ENCODE measurements around the gene FBXO27.

DNA sequence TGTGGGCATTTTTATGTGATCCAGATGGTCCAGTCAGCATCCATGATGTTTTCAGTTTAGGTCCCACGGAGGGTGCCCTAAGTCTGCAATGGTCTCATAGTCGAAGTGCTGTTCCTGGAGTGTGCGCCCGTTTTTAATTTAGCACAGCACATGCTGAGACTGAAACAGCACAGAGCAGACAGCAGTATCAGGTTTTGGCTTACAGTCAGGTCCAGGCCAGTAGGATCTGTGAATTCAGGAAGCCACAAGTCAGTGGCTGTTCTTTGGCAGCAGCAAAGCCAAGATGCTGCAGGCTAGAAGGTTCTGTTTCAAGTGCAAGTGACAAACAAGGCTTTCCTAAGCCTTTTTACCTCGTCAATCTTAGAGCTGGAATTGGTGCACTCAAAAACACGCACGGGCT is 18.3 kb downstream of the FBXO27 start:
- no peak for TF ChIP-seq EZH2 (IDR thresholded peaks at IDR 0.05)
- TF ChIP-seq POLR2AphosphoS5 (IDR thresholded peaks at IDR 0.05; ENCODE audit: borderline replicate concordance, low read depth, low read length): no peak
